Uterus (tissue), 4 donors: ENCODE data around the gene RTP2. TPM values are rescaled to one million over a fixed set of nuclear protein-coding genes. Genes with fewer than 3 reads are reported as not detected.

ENCODE experiments used
- DNase-seq, 2 donors: peaks; one replicate each; pipeline ENCODE4 v3.0.0-alpha.2; 2019 to 2020
- H3K27ac ChIP-seq, 2 donors: fragments of 200-600 bp; sonication (generic); 1 replicate in 1 of 2; 2 replicates in 1 of 2; pipeline ENCODE4 v1.5.1; 2016 to 2018
- H3K27me3 ChIP-seq, 2 donors: fragments of 200-600 bp; sonication (generic); one replicate each; pipeline ENCODE4 v1.5.1; 2018 to 2019; ENCODE audit warnings: control low read depth in 1 of 2
- H3K36me3 ChIP-seq, 2 donors: fragments of 200-600 bp; sonication (generic); one replicate each; pipeline ENCODE4 v1.5.1; 2019; ENCODE audit warnings: control low read depth in 1 of 2
- H3K4me1 ChIP-seq, 2 donors: fragments of 200-600 bp; sonication (generic); one replicate each; pipeline ENCODE4 v1.5.1; 2018 to 2019; ENCODE audit warnings: control low read depth in 1 of 2
- H3K4me3 ChIP-seq, 2 donors: fragments of 200-600 bp; sonication (generic); 1 replicate in 1 of 2; 2 replicates in 1 of 2; pipeline ENCODE4 v1.5.1; 2018 to 2019; ENCODE audit warnings: mild to moderate bottlenecking in 1 of 2
- H3K9me3 ChIP-seq, 2 donors: fragments of 200-600 bp; sonication (generic); one replicate each; pipeline ENCODE4 v1.5.1; 2019; ENCODE audit warnings: control low read depth in 1 of 2
- CTCF ChIP-seq, 4 experiments: fragments of 200-600 bp in 2 of 4; fragments of 450-650 bp in 2 of 4; sonication (generic) in 2 of 4; IDR thresholded peaks; one replicate each; pipeline ENCODE4 v1.5.1; 2016 to 2019; ENCODE audit warnings: antibody characterized with exemption in 4 of 4, mild to moderate bottlenecking in 2 of 4, moderate library complexity in 1 of 4
- POLR2A ChIP-seq, 2 donors: fragments of 450-650 bp; IDR thresholded peaks; one replicate each; pipeline ENCODE4 v1.6.1; 2016; ENCODE audit warnings: antibody characterized with exemption in 2 of 2, mild to moderate bottlenecking in 1 of 2, moderate library complexity in 1 of 2
- intact Hi-C: fragments of 100-400 bp; cut with DNase I; formaldehyde crosslinking; loops from one replicate; pipeline ENCODE4 v1.15.1; 2023; ENCODE audit warnings: low total_unique reads
- total RNA-seq, 4 donors: library from RNA; depleted of rRNA in 3 of 4; stranded (reverse); fragments of >200 nt in 3 of 4; gene quantifications; one replicate each; pipeline versions ENCODE4 v1.1.0 to v1.2.4, GENCODE V29; 2014 to 2023
- donor health status: DM: yes; HTN: yes; CAD: no.

The RTP2 gene
- total RNA-seq, 4 donors from 2014 or later, result not detected

- TF ChIP-seq POLR2A (IDR thresholded peaks at IDR 0.05) (peak; percentile 24 to 37), CTCF (IDR thresholded peaks at IDR 0.05) (peak; percentile 72 to 85 (median 78))
- H3K36me3 ChIP-seq, result no peaks in the 10 kb centered on the region
- H3K9me3 ChIP-seq, result no peaks in the 10 kb centered on the region
- H3K4me3 ChIP-seq, result peak overlapping the region; percentile 63 to 86
- intact Hi-C loops, result no loop called here
- H3K27ac ChIP-seq, result peak overlapping the region; percentile 98 to 100
- H3K4me1 ChIP-seq, result peaks cover 6 to 7% of the 10 kb centered on the region in 2 donors
- peak; percentile 88 to 96 for DNase-seq
- no peaks in the 10 kb centered on the region for H3K27me3 ChIP-seq
Measured at GRCh38 chr3:187738331-187739093, 36.2 kb upstream of the RTP2 start.

GRCh38 chr3:187738071-187738330 lies 35.6 kb upstream of the RTP2 start:
- Histone ChIP-seq H3K27me3 (no peaks in the 10 kb centered on the region), H3K4me3 (peak overlapping the region; percentile 63 to 86), H3K36me3 (no peaks in the 10 kb centered on the region), H3K4me1 (peaks cover 6 to 7% of the 10 kb centered on the region in 2 donors), H3K27ac (peak overlapping the region; percentile 98 to 100), H3K9me3 (no peaks in the 10 kb centered on the region)
- intact Hi-C loops, result no loop called here
- TF ChIP-seq CTCF (IDR thresholded peaks at IDR 0.05), result no peak
- TF ChIP-seq POLR2A (IDR thresholded peaks at IDR 0.05), result peak; percentile 4 to 11
- no peak for DNase-seq

- H3K9me3 ChIP-seq, result no peaks in the 10 kb centered on the region
- no peaks in the 10 kb centered on the region for H3K36me3 ChIP-seq
- H3K27me3 ChIP-seq, result no peaks in the 10 kb centered on the region
- TF ChIP-seq CTCF (IDR thresholded peaks at IDR 0.05) (peak in 2 of 4 experiments; percentile 12 to 18), POLR2A (IDR thresholded peaks at IDR 0.05) (peak in 1 of 2 donors; percentile 11)
- H3K27ac ChIP-seq, result peak overlapping the region; percentile 98 to 100
- peaks cover 6 to 7% of the 10 kb centered on the region in 2 donors for H3K4me1 ChIP-seq
- peak; percentile 63 to 72 for DNase-seq
- intact Hi-C loops, result no loop called here
- peak overlapping the region; percentile 63 to 86 for H3K4me3 ChIP-seq
Measured at GRCh38 chr3:187737368-187738070, 35.2 kb upstream of the RTP2 start.

GRCh38 chr3:187737006-187737367 lies 34.6 kb upstream of the RTP2 start:
- intact Hi-C loops, result no loop called here
- TF ChIP-seq POLR2A (IDR thresholded peaks at IDR 0.05) (no peak), CTCF (IDR thresholded peaks at IDR 0.05) (no peak)
- no peaks in the 10 kb centered on the region for H3K27me3 ChIP-seq
- H3K9me3 ChIP-seq, result no peaks in the 10 kb centered on the region
- no peaks in the 10 kb centered on the region for H3K36me3 ChIP-seq
- no peak for DNase-seq
- peak overlapping the region; percentile 63 to 86 for H3K4me3 ChIP-seq
- peaks cover 6 to 7% of the 10 kb centered on the region in 2 donors for H3K4me1 ChIP-seq
- H3K27ac ChIP-seq, result peak overlapping the region; percentile 98 to 100

DNA sequence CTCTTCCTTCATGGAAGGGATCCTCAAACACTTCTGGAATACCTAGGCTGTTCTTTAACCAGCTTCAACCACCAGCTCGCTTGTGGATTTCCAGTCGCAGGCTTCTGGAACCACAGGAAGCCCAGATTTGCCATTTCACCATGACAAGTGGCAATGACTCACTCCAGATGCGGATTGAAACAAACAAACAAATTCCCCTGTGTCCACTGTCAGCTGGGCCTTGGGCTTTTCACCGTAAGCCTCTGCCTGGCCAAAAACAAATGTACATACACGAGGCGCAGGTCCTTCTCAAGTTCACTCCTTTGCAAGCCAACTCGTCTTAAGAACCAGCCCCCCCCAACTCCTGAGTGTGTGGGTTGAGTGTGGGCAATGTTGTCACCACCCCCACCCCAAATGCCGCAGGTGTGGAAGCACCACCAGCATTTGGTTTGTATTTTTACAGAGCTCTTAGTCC lies 34.1 kb upstream of the RTP2 start:
- Histone ChIP-seq H3K27me3 (no peaks in the 10 kb centered on the region), H3K36me3 (no peaks in the 10 kb centered on the region), H3K27ac (peak overlapping the region; percentile 98 to 100), H3K4me3 (no peak overlapping the region), H3K4me1 (peaks cover 6 to 7% of the 10 kb centered on the region in 2 donors), H3K9me3 (no peaks in the 10 kb centered on the region)
- intact Hi-C loops, result no loop called here
- TF ChIP-seq POLR2A (IDR thresholded peaks at IDR 0.05) (no peak), CTCF (IDR thresholded peaks at IDR 0.05) (no peak)
- no peak for DNase-seq
